HUES64 (cell line): Measurements from ENCODE around the gene KCNMB3.

Experiments
- H3K27ac ChIP-seq: 2 replicates; pipeline ENCODE4 v1.7.0; 2013; ENCODE audit warnings: low read depth, low read length, inconsistent platforms
- H3K27me3 ChIP-seq: 2 replicates; pipeline ENCODE4 v1.6.1; 2013; ENCODE audit warnings: mild to moderate bottlenecking, low read length; ENCODE audit not compliant: insufficient read depth
- H3K36me3 ChIP-seq: 2 replicates; pipeline ENCODE4 v1.6.1; 2013; ENCODE audit warnings: mild to moderate bottlenecking, low read length; ENCODE audit not compliant: insufficient read depth
- H3K4me1 ChIP-seq: 2 replicates; pipeline ENCODE4 v1.6.1; 2013; ENCODE audit warnings: mild to moderate bottlenecking, low read length, moderate library complexity; ENCODE audit not compliant: insufficient read depth
- H3K4me3 ChIP-seq: 2 replicates; pipeline ENCODE4 v1.5.1; 2013; ENCODE audit warnings: mild to moderate bottlenecking, low read length, moderate library complexity
- H3K9ac ChIP-seq: 2 replicates; pipeline ENCODE4 v1.6.1; 2013; ENCODE audit warnings: mild to moderate bottlenecking, low read depth, low read length
- H3K9me3 ChIP-seq: 2 replicates; pipeline ENCODE4 v1.6.1; 2013; ENCODE audit warnings: low read depth, low read length; ENCODE audit not compliant: insufficient read depth
- WGBS: fragments of 150-250, 120-280 bp; methylation state at CpG from one replicate; pipeline ENCODE4 v1.1.7; 2013; ENCODE audit warnings: missing lambda C conversion rate; 5-methylcytosine and 5-hydroxymethylcytosine counted together

KCNMB3 gene

GRCh38 chr3:179194931-179195330 lies 56.0 kb downstream of the KCNMB3 start:
- Histone ChIP-seq H3K27ac (no peak overlapping the region), H3K27me3 (no peaks in the 10 kb centered on the region), H3K4me3 (no peak overlapping the region), H3K36me3 (peaks cover 8% of the 10 kb centered on the region; the same call in 1 of the 2 replicates), H3K4me1 (peaks cover 33% of the 10 kb centered on the region), H3K9ac (no peak overlapping the region), H3K9me3 (no peaks in the 10 kb centered on the region)
- 67% methylated on average over 4 of the region's 4 CpGs for WGBS
